Measurements from ENCODE around the gene TMPRSS4.

- TF ChIP-seq CTCF (IDR thresholded peaks at IDR 0.05) (no peak), POLR2A (IDR thresholded peaks at IDR 0.05) (no peak)
Measured at GRCh38 chr11:118146554-118146953, 69.7 kb downstream of the TMPRSS4 start.

Data from breast epithelium (tissue), 3 donors.